ENCODE data around the gene BIRC2.
"Not testable (repeated sequence)": the region's sequence is repeated elsewhere in the genome, so short reads cannot be mapped to it uniquely, and the experiment has no call there.

Gene BIRC2

GRCh38 chr11:102367364-102367763, 20.4 kb downstream of the BIRC2 start:
- FAIRE-seq = no peak
- DNase-seq (ENCODE audit: extremely low spot score, insufficient read length, low read depth) = no peak

DNA sequence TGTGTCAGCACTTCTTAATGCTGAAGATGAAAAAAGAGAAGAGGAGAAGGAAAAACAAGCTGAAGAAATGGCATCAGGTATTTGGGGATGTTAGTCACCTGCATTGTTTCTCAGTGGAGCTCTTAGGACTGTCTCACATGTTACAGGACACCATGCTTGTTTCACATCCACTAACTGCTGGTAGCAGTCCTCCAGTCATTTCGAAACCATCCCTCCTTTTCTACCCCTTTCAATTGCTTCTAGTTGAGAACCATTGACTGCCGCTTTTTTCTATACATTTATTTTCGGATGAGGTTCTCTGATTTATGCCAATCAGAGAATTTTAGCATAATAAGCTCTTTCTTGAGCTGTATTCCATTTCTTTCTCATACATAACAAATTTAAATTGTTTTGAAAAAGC, 21.5 kb downstream of the BIRC2 start:
- DNase-seq (ENCODE audit: extremely low spot score, insufficient read length, low read depth) = peak; percentile 54

DNA sequence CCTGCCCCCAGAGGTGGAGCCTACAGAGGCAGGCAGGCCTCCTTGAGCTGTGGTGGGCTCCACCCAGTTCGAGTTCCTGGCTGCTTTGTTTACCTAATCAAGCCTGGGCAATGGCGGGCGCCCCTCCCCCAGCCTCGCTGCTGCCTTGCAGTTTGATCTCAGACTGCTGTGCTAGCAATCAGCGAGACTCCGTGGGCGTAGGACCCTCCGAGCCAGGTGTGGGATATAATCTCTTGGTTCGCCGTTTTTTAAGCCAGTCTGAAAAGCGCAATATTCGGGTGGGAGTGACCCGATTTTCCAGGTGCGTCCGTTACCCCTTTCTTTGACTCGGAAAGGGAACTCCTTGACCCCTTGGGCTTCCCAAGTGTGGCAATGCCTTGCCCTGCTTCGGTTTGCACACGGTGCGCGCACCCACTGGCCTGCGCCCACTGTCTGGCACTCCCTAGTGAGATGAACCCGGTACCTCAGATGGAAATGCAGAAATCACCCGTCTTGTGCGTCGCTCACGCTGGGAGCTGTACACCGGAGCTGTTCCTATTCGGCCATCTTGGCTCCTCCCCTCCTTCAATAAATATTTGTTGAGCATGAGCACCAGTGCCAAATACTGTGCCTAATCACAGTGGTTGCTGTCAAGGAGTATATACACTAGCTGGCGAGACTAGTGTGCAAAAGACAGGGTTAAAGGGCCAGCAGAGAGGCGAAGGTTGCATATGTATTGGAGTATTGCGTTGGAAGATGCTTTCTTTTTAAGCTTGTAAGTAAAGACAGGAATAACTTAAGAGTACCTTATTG, 27.8 kb downstream of the BIRC2 start:
- FAIRE-seq; DNase-seq (ENCODE audit: extremely low spot score, insufficient read length, low read depth): not testable (repeated sequence)

More for the DNA sequence above, 21.5 kb downstream of the BIRC2 start:
- peak; percentile 94 for FAIRE-seq

DNA sequence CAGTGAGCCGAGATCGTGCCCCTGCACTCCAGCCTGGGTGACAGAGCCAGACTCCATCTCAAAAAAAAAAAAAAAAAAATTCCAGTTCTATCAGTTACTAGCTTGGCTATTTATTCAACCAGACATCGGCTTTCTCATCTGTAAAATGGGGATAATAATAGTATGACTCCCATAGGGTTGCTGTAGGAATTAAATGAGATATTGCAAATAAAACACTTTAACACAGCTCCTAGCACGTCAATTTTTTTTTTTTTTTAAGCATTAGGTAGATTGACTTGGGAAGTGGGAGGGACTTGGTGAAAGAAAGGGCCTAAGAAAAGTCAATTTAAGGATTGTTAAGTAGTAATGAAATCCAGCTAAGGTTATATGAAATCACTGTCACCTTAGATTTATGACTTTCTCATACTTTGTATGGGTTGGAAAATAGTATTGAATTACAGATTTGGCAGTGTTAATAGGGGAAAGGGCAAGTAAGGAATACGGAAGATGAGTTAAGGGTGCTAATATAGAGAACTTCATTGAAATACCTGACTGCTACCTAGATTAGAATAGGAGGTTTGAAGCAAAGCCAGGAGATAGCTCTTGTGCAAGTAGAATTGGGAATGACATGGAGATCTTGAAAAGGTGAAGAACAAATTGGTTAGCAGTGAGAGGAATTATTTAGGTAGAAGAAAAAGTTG, 28.8 kb downstream of the BIRC2 start:
- no peak for FAIRE-seq

DNA sequence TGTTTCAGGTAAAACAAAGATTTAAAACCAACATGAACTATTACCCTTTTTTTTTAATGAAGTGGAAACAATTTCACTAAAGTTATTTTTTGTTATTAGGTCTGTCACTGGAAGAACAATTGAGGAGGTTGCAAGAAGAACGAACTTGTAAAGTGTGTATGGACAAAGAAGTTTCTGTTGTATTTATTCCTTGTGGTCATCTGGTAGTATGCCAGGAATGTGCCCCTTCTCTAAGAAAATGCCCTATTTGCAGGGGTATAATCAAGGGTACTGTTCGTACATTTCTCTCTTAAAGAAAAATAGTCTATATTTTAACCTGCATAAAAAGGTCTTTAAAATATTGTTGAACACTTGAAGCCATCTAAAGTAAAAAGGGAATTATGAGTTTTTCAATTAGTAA, 30.9 kb downstream of the BIRC2 start:
- DNase-seq (ENCODE audit: extremely low spot score, insufficient read length, low read depth) (no peak), FAIRE-seq (no peak)

More for the DNA sequence above, 28.8 kb downstream of the BIRC2 start:
- DNase-seq (ENCODE audit: extremely low spot score, insufficient read length, low read depth) = no peak

DNA sequence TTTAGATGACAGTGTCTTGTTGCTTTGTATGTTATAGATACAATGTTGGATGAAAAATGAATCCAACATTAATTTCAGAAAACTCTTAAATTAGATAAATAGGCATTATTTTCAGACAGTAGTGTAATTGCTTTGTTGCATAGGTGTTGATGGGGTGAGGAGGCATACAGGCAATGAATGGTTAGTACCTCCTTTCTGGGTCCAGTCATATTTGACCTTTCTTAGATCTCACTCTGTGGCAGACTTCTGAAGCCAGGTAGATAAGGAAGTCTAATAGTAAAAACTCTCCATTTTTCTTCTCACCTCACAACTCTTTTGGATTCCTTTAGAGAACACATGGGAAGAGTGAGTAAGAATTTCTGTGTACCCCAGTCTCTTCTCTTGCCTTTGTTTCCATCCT, 31.8 kb downstream of the BIRC2 start:
- no peak for FAIRE-seq
- DNase-seq (ENCODE audit: extremely low spot score, insufficient read length, low read depth) = no peak

- FAIRE-seq (no peak), DNase-seq (ENCODE audit: extremely low spot score, insufficient read length, low read depth) (no peak)
These were observed 35.4 kb downstream of the BIRC2 start for GRCh38 chr11:102382384-102382783.

- DNase-seq (ENCODE audit: extremely low spot score, insufficient read length, low read depth) (no peak), FAIRE-seq (no peak)
These were observed 36.8 kb downstream of the BIRC2 start for GRCh38 chr11:102383839-102384238.

- FAIRE-seq (no peak), DNase-seq (ENCODE audit: extremely low spot score, insufficient read length, low read depth) (no peak)
These were observed 37.5 kb downstream of the BIRC2 start for GRCh38 chr11:102384419-102385079.

DNA sequence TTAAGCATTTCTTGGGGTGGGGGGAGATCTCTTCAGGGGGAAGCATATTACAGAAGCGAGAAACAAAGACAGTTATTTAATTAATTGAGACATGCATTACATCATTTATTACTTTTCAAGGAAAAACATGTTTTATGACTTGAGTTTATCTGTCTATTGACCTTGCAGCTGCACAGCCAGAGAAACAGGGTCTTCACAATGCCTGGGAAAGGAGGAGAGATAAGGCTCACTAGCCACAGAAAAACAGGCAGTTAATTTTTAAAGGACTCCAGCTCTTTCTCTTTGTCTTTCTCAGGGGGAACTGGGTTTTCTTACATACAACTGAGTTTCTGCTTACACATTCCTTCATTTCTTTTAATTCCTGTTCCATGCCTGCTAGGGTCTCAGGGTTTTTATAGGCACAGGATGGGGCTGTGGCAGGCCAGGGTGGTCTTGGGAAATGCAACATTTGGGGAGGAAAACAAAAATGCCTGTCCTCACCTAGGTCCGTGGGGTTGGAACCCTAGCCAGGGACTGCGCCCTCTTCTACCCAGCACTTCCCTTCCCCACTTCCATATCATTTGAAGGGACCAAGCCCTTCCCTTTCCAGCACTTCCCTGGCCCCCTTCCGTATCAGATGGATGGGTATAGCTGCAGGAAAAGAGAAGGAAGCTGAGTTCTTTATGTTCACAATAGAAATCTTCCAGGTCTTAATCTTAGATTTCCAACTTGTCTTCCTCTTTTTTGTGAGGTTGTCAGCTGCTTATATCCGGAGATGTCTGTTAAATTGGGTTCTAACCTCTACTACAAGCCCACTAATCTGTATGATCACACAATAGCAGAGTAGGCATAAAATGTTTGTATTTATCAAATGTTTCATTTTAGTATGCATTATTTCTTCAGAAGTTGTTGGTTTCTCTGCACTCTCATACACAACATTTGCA, 38.3 kb downstream of the BIRC2 start:
- DNase-seq (ENCODE audit: extremely low spot score, insufficient read length, low read depth) (no peak), FAIRE-seq (no peak)

- FAIRE-seq (no peak), DNase-seq (ENCODE audit: extremely low spot score, insufficient read length, low read depth) (no peak)
These were observed 39.2 kb downstream of the BIRC2 start for GRCh38 chr11:102386136-102386734.

GRCh38 chr11:102387043-102387781, 40.2 kb downstream of the BIRC2 start:
- no peak for DNase-seq (ENCODE audit: extremely low spot score, insufficient read length, low read depth)
- FAIRE-seq = no peak

GRCh38 chr11:102389253-102389652, 42.2 kb downstream of the BIRC2 start:
- DNase-seq (ENCODE audit: extremely low spot score, insufficient read length, low read depth) (no peak), FAIRE-seq (no peak)

- DNase-seq (ENCODE audit: extremely low spot score, insufficient read length, low read depth) (peak; percentile 18), FAIRE-seq (peak; percentile 91)
These were observed 43.9 kb downstream of the BIRC2 start for GRCh38 chr11:102390667-102391465.

DNA sequence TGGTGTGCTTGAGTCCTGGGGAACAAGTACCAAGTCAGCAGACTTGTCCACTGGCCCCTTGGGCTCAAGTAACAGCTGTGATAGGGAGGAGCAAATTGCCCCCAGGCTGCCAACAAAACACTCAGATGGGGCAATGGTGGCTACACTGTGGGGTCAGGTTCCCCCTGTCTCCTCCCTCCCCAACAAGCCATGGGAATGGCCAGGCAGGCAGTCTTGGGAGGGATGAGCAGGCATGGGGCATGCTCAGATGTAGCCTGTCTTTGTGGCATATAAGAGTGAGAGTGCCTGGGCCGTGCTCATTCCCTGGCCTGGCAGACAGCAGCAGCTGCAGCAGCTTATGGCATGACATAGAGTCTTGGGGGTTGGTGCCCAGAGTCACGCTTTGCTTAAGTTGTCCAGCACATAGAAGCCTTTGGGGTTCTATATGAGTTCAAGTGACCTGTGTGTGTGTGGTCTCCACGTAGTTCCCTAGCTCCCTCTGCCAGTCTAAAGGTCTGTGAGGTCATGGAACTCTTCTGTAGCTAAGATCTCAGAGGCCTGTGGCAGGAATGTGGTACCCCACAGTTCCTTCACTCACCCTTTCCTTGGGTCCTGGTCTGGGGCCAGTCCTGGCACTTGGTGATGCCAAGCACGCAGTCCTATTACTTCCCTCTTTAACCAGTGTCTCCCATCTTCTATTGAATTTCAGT, 44.7 kb downstream of the BIRC2 start:
- FAIRE-seq (no peak), DNase-seq (ENCODE audit: extremely low spot score, insufficient read length, low read depth) (no peak)

DNA sequence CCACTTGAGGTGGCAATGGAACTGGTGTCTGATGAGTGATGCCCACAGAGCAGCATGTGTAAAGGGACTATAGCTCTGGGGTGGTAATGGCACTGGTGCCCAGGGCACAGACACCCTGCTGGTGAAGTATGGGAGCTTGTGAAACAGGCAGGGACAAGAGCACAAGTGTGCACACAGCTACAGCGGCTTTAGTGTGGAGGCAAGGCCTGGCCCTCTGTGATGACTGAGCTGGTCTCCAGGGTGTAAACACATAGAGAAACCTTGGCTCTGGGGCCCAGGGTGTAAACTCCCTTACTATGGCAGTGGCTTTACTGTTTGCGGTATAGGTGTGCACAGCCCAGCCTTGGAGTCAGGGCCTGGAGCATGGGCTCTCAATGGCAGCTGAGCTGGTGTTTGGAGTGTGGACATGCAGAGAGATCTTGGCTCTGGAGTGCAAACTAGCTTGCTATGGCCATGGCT, 46.3 kb downstream of the BIRC2 start:
- DNase-seq (ENCODE audit: extremely low spot score, insufficient read length, low read depth) (no peak), FAIRE-seq (no peak)

DNA sequence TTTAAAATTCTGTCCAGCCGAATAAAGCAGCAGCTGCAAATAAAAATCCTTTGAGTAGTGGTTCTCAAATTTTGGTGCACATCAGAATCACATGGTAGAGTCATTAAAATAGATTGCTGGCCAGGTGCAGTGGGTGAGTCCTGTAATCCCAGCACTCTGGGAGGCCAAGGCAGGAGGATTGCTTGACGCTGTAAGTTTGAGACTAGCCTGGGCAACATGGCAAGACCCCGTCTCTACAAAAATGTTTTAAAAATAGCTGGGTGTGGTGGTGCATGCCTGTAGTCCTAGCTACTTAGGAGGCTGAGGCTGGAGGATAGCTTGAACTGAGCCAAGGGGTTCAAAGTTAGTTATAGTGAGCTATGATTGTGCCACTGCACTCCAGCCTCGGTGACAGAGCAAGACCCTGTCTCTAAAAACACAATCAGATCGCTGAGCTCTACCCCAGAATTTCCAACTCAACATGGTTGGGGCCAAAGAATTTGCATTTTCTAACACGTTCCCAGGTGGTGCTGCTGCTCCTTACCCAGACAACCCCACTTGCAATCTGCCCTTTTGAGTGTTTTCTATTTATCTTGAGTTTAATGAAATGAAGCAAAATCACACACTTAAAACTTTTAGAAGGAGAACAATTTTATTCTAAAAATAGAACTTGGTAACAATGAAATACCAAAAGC, 48.8 kb downstream of the BIRC2 start:
- FAIRE-seq = no peak
- no peak for DNase-seq (ENCODE audit: extremely low spot score, insufficient read length, low read depth)

Measured in GM18507 (cell line).